ENCODE results near the gene EXOC4.

GRCh38 chr7:133885213-133885612, 632.3 kb downstream of the EXOC4 start:
- TF ChIP-seq CTCF (IDR thresholded peaks at IDR 0.05) (no peak), POLR2AphosphoS5 (IDR thresholded peaks at IDR 0.05) (no peak), EP300 (IDR thresholded peaks at IDR 0.05) (no peak), POLR2A (IDR thresholded peaks at IDR 0.05) (no peak)

All from sigmoid colon (tissue), 4 donors.